Adrenal gland (tissue), 12 donors: Measurements from ENCODE around the gene DYSF. TPM values are rescaled to one million over a fixed set of nuclear protein-coding genes. Genes with fewer than 3 reads are reported as not detected.
"Not testable (repeated sequence)": the region's sequence is repeated elsewhere in the genome, so short reads cannot be mapped to it uniquely, and the experiment has no call there.

Source experiments
- DNase-seq, 7 donors: peaks; one replicate each; pipeline ENCODE4 v3.0.0-alpha.2; 2019 to 2020
- H3K27ac ChIP-seq, 5 donors: fragments of 200-600 bp; sonication (generic) in 4 of 5; 1 replicate in 3 of 5; 2 replicates in 2 of 5; pipeline versions ENCODE4 v1.5.1 to v1.8.0; 2016 to 2020; ENCODE audit warnings: mild to moderate bottlenecking in 1 of 5
- H3K27me3 ChIP-seq: fragments of 200-600 bp; 2 replicates; pipeline ENCODE4 v1.8.0; 2021
- H3K36me3 ChIP-seq, 2 donors: fragments of 200-600 bp; replicated peaks in 1 of 2; 1 replicate in 1 of 2; 2 replicates in 1 of 2; pipeline versions ENCODE4 v1.5.1 to v1.8.0; 2018 to 2022
- H3K4me1 ChIP-seq, 2 donors: fragments of 200-600 bp; replicated peaks in 1 of 2; 1 replicate in 1 of 2; 2 replicates in 1 of 2; pipeline versions ENCODE4 v1.5.1 to v1.8.0; 2018 to 2021
- H3K4me3 ChIP-seq, 4 donors: fragments of 200-600 bp; sonication (generic) in 3 of 4; one replicate each; pipeline ENCODE4 v1.5.1; 2016 to 2018
- H3K9me3 ChIP-seq, 3 donors: fragments of 200-600 bp; sonication (generic) in 1 of 3; replicated peaks in 1 of 3; 1 replicate in 2 of 3; 2 replicates in 1 of 3; pipeline versions ENCODE4 v1.5.1 to v1.8.0; 2016 to 2021
- CTCF ChIP-seq, 6 experiments: fragments of 450-650 bp in 4 of 6; fragments of 200-600 bp in 2 of 6; sonication (generic) in 1 of 6; IDR thresholded peaks; 1 replicate in 5 of 6; 2 replicates in 1 of 6; pipeline versions ENCODE4 v1.5.1 to v1.8.0; 2016 to 2021; ENCODE audit warnings: antibody characterized with exemption in 6 of 6, mild to moderate bottlenecking in 2 of 6, moderate library complexity in 1 of 6
- POLR2A ChIP-seq, 2 donors: fragments of 450-650 bp; IDR thresholded peaks; one replicate each; pipeline ENCODE4 v1.6.1; 2017; ENCODE audit warnings: antibody characterized with exemption in 2 of 2, mild to moderate bottlenecking in 2 of 2, moderate library complexity in 1 of 2
- WGBS, 4 donors: extraction: QIAGEN DNeasy Blood & Tissue Kit in 2 of 4; methylation state at CpG; one replicate each; pipeline versions ENCODE4 v1.1.5 to v1.1.7; 2013 to 2017; 5-methylcytosine and 5-hydroxymethylcytosine counted together
- intact Hi-C, 2 donors: fragments of 100-400 bp; cut with DNase I; formaldehyde crosslinking; loops; one replicate each; pipeline versions ENCODE4 v1.14.1 to v1.15.0; 2022 to 2023
- polyA plus RNA-seq, 3 donors: library from polyadenylated mRNA; stranded (reverse); fragments of 200-250 nt in 2 of 3; fragments of 350-450 nt in 1 of 3; fragmentation: Illumina TruSeq in 1 of 3; extraction: RNeasy Lipid Tissue Mini Kit (QIAGEN cat#74804) in 1 of 3; gene quantifications; one replicate each; pipeline ENCODE4 v1.2.3, GENCODE V29; 2013 to 2014
- total RNA-seq, 9 donors: library from RNA; depleted of rRNA in 4 of 9; stranded (reverse); fragments of >200 nt in 4 of 9; fragments of 120-200 nt in 1 of 9; fragmentation: NEBNext Ultra II Directional in 1 of 9; extraction: Animal tissue kit (Norgen Biotek cat#: 25700) in 1 of 9; gene quantifications; one replicate each; pipeline versions ENCODE4 v1.1.0 to v1.2.4, GENCODE V29; 2013 to 2023
- donor health status: healthy with polysubstance abuse.
- donor health status: Bipolar disorder and iron deficiency.
- donor health status: DM: yes; HTN: yes; CAD: no.
- donor health status: DM: no; HTN: no; CAD: no.
- donor health status: DM: no; HTN: no; CAD: no.
- donor health status: DM: yes; HTN: yes; CAD: no.

Gene DYSF
- total and polyA plus RNA-seq, 12 donors = 3.2 to 22.4 (median 15.3) TPM

GRCh38 chr2:71643674-71644357 is 190.5 kb downstream of the DYSF start:
- Histone ChIP-seq H3K4me1 (peaks cover 0 to 4% of the 10 kb centered on the region in 2 donors), H3K9me3 (peaks cover 0 to 5% (median 0%) of the 10 kb centered on the region in 3 donors), H3K36me3 (no peaks in the 10 kb centered on the region), H3K27me3 (no peaks in the 10 kb centered on the region), H3K4me3 (no peak overlapping the region), H3K27ac (no peak overlapping the region)
- 88 to 92% (median 90%) methylated on average over 13 of the region's 13 CpGs for WGBS, 4 donors
- no peak for TF ChIP-seq POLR2A (IDR thresholded peaks at IDR 0.05)
- no peak for TF ChIP-seq CTCF (IDR thresholded peaks at IDR 0.05)
- intact Hi-C loops = no loop called here
- no peak for DNase-seq

GRCh38 chr2:71646028-71646427 is 192.7 kb downstream of the DYSF start:
- peak in 5 of 7 donors; percentile 19 to 58 (median 31) for DNase-seq

GRCh38 chr2:71647356-71647755 is 194.0 kb downstream of the DYSF start:
- DNase-seq = no peak

More at GRCh38 chr2:71646028-71646427, 192.7 kb downstream of the DYSF start:
- H3K36me3 ChIP-seq = no peaks in the 10 kb centered on the region
- intact Hi-C loops = no loop called here
- no peak overlapping the region for H3K27ac ChIP-seq
- 23 to 45% (median 34%) methylated on average over 4 of the region's 4 CpGs for WGBS, 4 donors
- no peaks in the 10 kb centered on the region for H3K27me3 ChIP-seq
- H3K4me1 ChIP-seq = peaks cover 0 to 4% of the 10 kb centered on the region in 2 donors
- no peak overlapping the region for H3K4me3 ChIP-seq
- TF ChIP-seq CTCF (IDR thresholded peaks at IDR 0.05) (no peak), POLR2A (IDR thresholded peaks at IDR 0.05) (no peak)
- peaks cover 0 to 5% (median 0%) of the 10 kb centered on the region in 3 donors for H3K9me3 ChIP-seq

GRCh38 chr2:71655498-71655897 is 202.1 kb downstream of the DYSF start:
- H3K9me3 ChIP-seq = peaks cover 0 to 10% (median 0%) of the 10 kb centered on the region in 3 donors
- no peaks in the 10 kb centered on the region for H3K27me3 ChIP-seq
- no peak overlapping the region for H3K4me3 ChIP-seq
- whole genome bisulfite sequencing, 4 donors = 51 to 89% (median 88%) methylated on average over 2 of the region's 2 CpGs
- intact Hi-C loops = no loop called here
- TF ChIP-seq CTCF (IDR thresholded peaks at IDR 0.05) = no peak
- TF ChIP-seq POLR2A (IDR thresholded peaks at IDR 0.05) = no peak
- DNase-seq = no peak
- H3K4me1 ChIP-seq = no peaks in the 10 kb centered on the region
- no peak overlapping the region for H3K27ac ChIP-seq
- H3K36me3 ChIP-seq = peaks cover 0 to 4% of the 10 kb centered on the region in 2 donors

More at GRCh38 chr2:71647356-71647755, 194.0 kb downstream of the DYSF start:
- TF ChIP-seq POLR2A (IDR thresholded peaks at IDR 0.05) = no peak
- TF ChIP-seq CTCF (IDR thresholded peaks at IDR 0.05) = no peak
- Histone ChIP-seq H3K4me3 (no peak overlapping the region), H3K9me3 (peaks cover 0 to 5% (median 0%) of the 10 kb centered on the region in 3 donors), H3K27ac (no peak overlapping the region), H3K36me3 (no peaks in the 10 kb centered on the region), H3K27me3 (no peaks in the 10 kb centered on the region), H3K4me1 (peaks cover 0 to 4% of the 10 kb centered on the region in 2 donors)
- 73 to 91% (median 84%) methylated on average over 1 of the region's 1 CpG for WGBS, 4 donors
- intact Hi-C loops = no loop called here

- intact Hi-C loops, DNase-seq, H3K4me1 ChIP-seq, H3K36me3 ChIP-seq, H3K27me3 ChIP-seq, H3K27ac ChIP-seq, H3K9me3 ChIP-seq, H3K4me3 ChIP-seq: not testable (repeated sequence)
- 56 to 61% (median 59%) methylated on average over 2 of the region's 2 CpGs for WGBS, 4 donors
These were observed 204.9 kb downstream of the DYSF start for GRCh38 chr2:71658256-71658655.
